Endothelial cell of umbilical vein (primary cell): ENCODE measurements around the gene MCM8. TPM values are rescaled to one million over a fixed set of nuclear protein-coding genes. Genes with fewer than 3 reads are reported as not detected.

Experiments used
- BruUV-seq: library from RNA; stranded (reverse); fragments of 400-500 nt; replicated peaks from 2 replicates; lab custom pipeline; 2021; lab: Mats Ljungman, UMichigan
- CTCF ChIA-PET: fragments of 300-600, 350-600 bp; sonication (Branson Sonifier 250); formaldehyde crosslinking; loops from one replicate; lab custom pipeline; 2021; ENCODE audit warnings: antibody characterized with exemption, inconsistent platforms; lab: Charles Lee
- POLR2A ChIA-PET: fragments of 300-600, 350-600 bp; sonication (Branson Sonifier 250); formaldehyde crosslinking; loops from one replicate; lab custom pipeline; 2021; ENCODE audit warnings: antibody characterized with exemption, inconsistent platforms; lab: Charles Lee
- DNase-seq: peaks from one replicate; pipeline ENCODE4 v3.0.0-alpha.2; 2011; ENCODE audit warnings: low read depth, low spot score
- FAIRE-seq: peaks from 2 replicates; lab custom pipeline; 2011; peaks lifted over from hg19 to GRCh38; lab: Jason Lieb, UNC
- H2AFZ ChIP-seq: 2 replicates; pipeline ENCODE4 v1.6.0; 2012; ENCODE audit warnings: low read depth, low read length, control low read depth, inconsistent platforms
- H3K27ac ChIP-seq: 2 replicates; pipeline ENCODE4 v1.5.1; 2011; ENCODE audit warnings: low read depth, mild to moderate bottlenecking, control low read depth, low read length, moderate library complexity; ENCODE audit not compliant: insufficient read depth
- H3K27me3 ChIP-seq, 2 experiments: 2 replicates each; pipeline versions ENCODE4 v1.6.0 to v1.6.1; 2011; ENCODE audit warnings: low read length in 2 of 2, mixed read lengths in 1 of 2; ENCODE audit not compliant: control insufficient read depth in 2 of 2, insufficient read depth in 2 of 2
- H3K36me3 ChIP-seq, 2 experiments: 2 replicates in 1 of 2; 3 replicates in 1 of 2; pipeline ENCODE4 v1.5.1; 2011; ENCODE audit warnings: low read length in 2 of 2, mild to moderate bottlenecking in 1 of 2, moderate library complexity in 1 of 2; ENCODE audit not compliant: control insufficient read depth in 2 of 2, insufficient read depth in 2 of 2; ENCODE audit errors: extremely low read depth in 1 of 2
- H3K4me1 ChIP-seq: 3 replicates; pipeline ENCODE4 v1.5.1; 2011; ENCODE audit warnings: mild to moderate bottlenecking, low read length; ENCODE audit not compliant: control insufficient read depth, insufficient read depth; ENCODE audit errors: extremely low read depth
- H3K4me2 ChIP-seq: 2 replicates; pipeline ENCODE4 v1.6.1; 2011; ENCODE audit warnings: low read length, control low read depth, mixed read lengths; ENCODE audit not compliant: insufficient read depth
- H3K4me3 ChIP-seq, 3 experiments: fragments of 200-600 bp in 1 of 3; sonication (generic), shearing (Covaris generic) in 1 of 3; replicated peaks in 1 of 3; 2 replicates each; pipeline ENCODE4 v1.5.1; 2011 to 2016; ENCODE audit warnings: control low read depth in 3 of 3, low read length in 3 of 3, mild to moderate bottlenecking in 2 of 3, inconsistent platforms in 1 of 3, low read depth in 1 of 3, moderate library complexity in 1 of 3; ENCODE audit not compliant: insufficient read depth in 1 of 3
- H3K79me2 ChIP-seq: 2 replicates; pipeline ENCODE4 v1.6.0; 2012; ENCODE audit warnings: low read length, inconsistent platforms; ENCODE audit not compliant: control insufficient read depth, insufficient read depth
- H3K9ac ChIP-seq: replicated peaks from 2 replicates; pipeline ENCODE3; 2011; ENCODE audit warnings: low read length, control low read depth; ENCODE audit not compliant: insufficient read depth; ENCODE audit errors: extremely low read depth
- H3K9me1 ChIP-seq: replicated peaks from 3 replicates; pipeline ENCODE4 v1.6.0; 2011; ENCODE audit warnings: mild to moderate bottlenecking, low read length; ENCODE audit not compliant: control insufficient read depth, insufficient read depth; ENCODE audit errors: extremely low read depth
- H3K9me3 ChIP-seq: replicated peaks from 2 replicates; pipeline ENCODE4 v1.5.1; 2012; ENCODE audit warnings: low read length, inconsistent platforms; ENCODE audit not compliant: control insufficient read depth, insufficient read depth
- H4K20me1 ChIP-seq: replicated peaks from 2 replicates; pipeline ENCODE3; 2011; ENCODE audit warnings: mild to moderate bottlenecking, low read length; ENCODE audit not compliant: control insufficient read depth, insufficient read depth; ENCODE audit errors: extremely low read depth
- EZH2 ChIP-seq: IDR thresholded peaks from 2 replicates; pipeline ENCODE4 v1.6.1; 2012; ENCODE audit warnings: borderline replicate concordance, low read depth, mild to moderate bottlenecking, moderate library complexity, low read length, inconsistent platforms; ENCODE audit not compliant: severe bottlenecking
- FOS ChIP-seq: IDR thresholded peaks from 2 replicates; pipeline ENCODE4 v1.6.1; 2011; ENCODE audit warnings: mild to moderate bottlenecking, low read length, moderate library complexity, borderline replicate concordance; ENCODE audit not compliant: insufficient read depth
- GATA2 ChIP-seq: IDR thresholded peaks from 2 replicates; pipeline ENCODE4 v1.7.0; 2011; ENCODE audit warnings: low read depth, mild to moderate bottlenecking, moderate library complexity, mixed read lengths, low read length; ENCODE audit not compliant: insufficient read length, insufficient read depth
- MAX ChIP-seq: IDR thresholded peaks from 2 replicates; pipeline ENCODE4 v1.6.1; 2011; ENCODE audit not compliant: insufficient read depth, insufficient read length
- MYC ChIP-seq: IDR thresholded peaks from one replicate; pipeline ENCODE4 v1.6.1; 2011; ENCODE audit warnings: mild to moderate bottlenecking, low read depth, low read length
- POLR2A ChIP-seq: IDR thresholded peaks from 2 replicates; pipeline ENCODE4 v1.6.1; 2012; ENCODE audit warnings: low read depth, mild to moderate bottlenecking, control low read depth, low read length
- POLR2AphosphoS5 ChIP-seq: IDR thresholded peaks from 2 replicates; pipeline ENCODE4 v1.6.1; 2012; ENCODE audit warnings: low read depth, mild to moderate bottlenecking, control low read depth, low read length, moderate library complexity; ENCODE audit not compliant: insufficient read depth
- dilution Hi-C: fragments of 300-500 bp; cut with MboI; formaldehyde crosslinking; loops from one replicate; pipeline ENCODE4 v1.15.0; 2019; ENCODE audit warnings: low sequenced_read_pairs; ENCODE audit not compliant: extremely low pct_ligation_motif_present
- intact Hi-C: fragments of 100-400 bp; cut with micrococcal nuclease; formaldehyde crosslinking; loops from one replicate; pipeline ENCODE4 v1.10.0; 2022
- polyA plus RNA-seq, 4 experiments: library from polyadenylated mRNA; depleted of rRNA in 3 of 4; stranded (reverse) in 3 of 4; unstranded in 1 of 4; fragments of >200 nt; gene quantifications; 2 replicates each; pipeline versions ENCODE4 v1.2.1 to v1.2.3, GENCODE V29; 2011 to 2012; ENCODE audit warnings: missing spikeins in 1 of 4
- total RNA-seq: library from RNA; stranded (reverse); gene quantifications from 2 replicates; pipeline ENCODE4 v1.2.3, GENCODE V29; 2021
- TF ChIP-seq, protein P1 (sequence below), 2 donors: IDR thresholded peaks; 1 replicate in 1 of 2; 2 replicates in 1 of 2; pipeline ENCODE4 v1.5.1; 2011; ENCODE audit warnings: low read length in 2 of 2, mild to moderate bottlenecking in 2 of 2, moderate library complexity in 2 of 2, control low read depth in 1 of 2, inconsistent platforms in 1 of 2, low read depth in 1 of 2; ENCODE audit not compliant: insufficient read depth in 1 of 2; ENCODE audit errors: extremely low read depth in 1 of 2

Gene MCM8
- total and polyA plus RNA-seq, 2 donors (not counting 3 experiments of a cell fraction or from before 2014, with no cell fraction given), result 2.9 to 14.4 TPM

DNA sequence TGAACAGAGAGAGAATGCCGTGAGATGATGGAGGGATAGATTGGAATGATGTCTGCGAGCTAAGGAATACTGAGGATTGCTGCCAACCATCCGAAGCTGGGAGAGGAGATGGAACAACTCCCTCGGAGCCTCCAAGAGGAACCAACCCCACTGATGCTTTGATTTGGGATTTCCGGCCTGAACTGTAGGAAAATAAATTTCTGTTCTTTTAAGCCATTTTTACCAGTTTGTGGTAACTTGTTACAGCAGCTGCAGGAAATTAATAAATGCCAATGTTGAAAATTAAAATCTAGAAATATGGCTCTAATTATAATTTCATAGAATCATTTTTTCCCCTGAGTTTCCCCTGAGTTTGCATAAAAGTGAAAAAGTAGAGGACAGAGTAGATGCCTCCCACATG lies 89.3 kb downstream of the MCM8 start:
- no peak overlapping the region for H3K4me2 ChIP-seq
- H3K79me2 ChIP-seq, result no peaks in the 10 kb centered on the region
- H3K27ac ChIP-seq, result no peak overlapping the region
- H3K9me3 ChIP-seq, result no peaks in the 10 kb centered on the region
- no peak overlapping the region for H3K4me3 ChIP-seq
- BruUV-seq, result no TSS peak
- H3K9me1 ChIP-seq, result no peaks in the 10 kb centered on the region
- ChIA-PET CTCF (no interaction called here), POLR2A (no interaction called here)
- H3K36me3 ChIP-seq, result peaks cover 11 to 26% of the 10 kb centered on the region in 2 experiments
- no peaks in the 10 kb centered on the region for H4K20me1 ChIP-seq
- TF ChIP-seq MAX (no peak), FOS (no peak), POLR2AphosphoS5 (no peak), POLR2A (no peak), GATA2 (no peak), MYC (no peak), EZH2 (no peak)
- TF ChIP-seq, protein P1, sequence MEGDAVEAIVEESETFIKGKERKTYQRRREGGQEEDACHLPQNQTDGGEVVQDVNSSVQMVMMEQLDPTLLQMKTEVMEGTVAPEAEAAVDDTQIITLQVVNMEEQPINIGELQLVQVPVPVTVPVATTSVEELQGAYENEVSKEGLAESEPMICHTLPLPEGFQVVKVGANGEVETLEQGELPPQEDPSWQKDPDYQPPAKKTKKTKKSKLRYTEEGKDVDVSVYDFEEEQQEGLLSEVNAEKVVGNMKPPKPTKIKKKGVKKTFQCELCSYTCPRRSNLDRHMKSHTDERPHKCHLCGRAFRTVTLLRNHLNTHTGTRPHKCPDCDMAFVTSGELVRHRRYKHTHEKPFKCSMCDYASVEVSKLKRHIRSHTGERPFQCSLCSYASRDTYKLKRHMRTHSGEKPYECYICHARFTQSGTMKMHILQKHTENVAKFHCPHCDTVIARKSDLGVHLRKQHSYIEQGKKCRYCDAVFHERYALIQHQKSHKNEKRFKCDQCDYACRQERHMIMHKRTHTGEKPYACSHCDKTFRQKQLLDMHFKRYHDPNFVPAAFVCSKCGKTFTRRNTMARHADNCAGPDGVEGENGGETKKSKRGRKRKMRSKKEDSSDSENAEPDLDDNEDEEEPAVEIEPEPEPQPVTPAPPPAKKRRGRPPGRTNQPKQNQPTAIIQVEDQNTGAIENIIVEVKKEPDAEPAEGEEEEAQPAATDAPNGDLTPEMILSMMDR (IDR thresholded peaks at IDR 0.05; ENCODE audit: extremely low read depth in 1 of 2, insufficient read depth in 1 of 2, low read depth in 1 of 2, low read length in 2 of 2), result no peak
- dilution Hi-C loops (no loop called here), intact Hi-C loops (no loop called here)
- no peak overlapping the region for H3K9ac ChIP-seq
- DNase-seq, result no peak
- no peak overlapping the region for H2AFZ ChIP-seq
- no peaks in the 10 kb centered on the region for H3K27me3 ChIP-seq
- peaks cover 2% of the 10 kb centered on the region for H3K4me1 ChIP-seq
- no peak for FAIRE-seq
